Fibroblast of mammary gland (primary cell): Measurements from ENCODE around the gene PROCR.
"Not testable (repeated sequence)": the region's sequence is repeated elsewhere in the genome, so short reads cannot be mapped to it uniquely, and the experiment has no call there.

Source experiments
- DNase-seq: peaks from one replicate; pipeline ENCODE4 v3.0.0-alpha.2; 2010; ENCODE audit warnings: low read depth
- H3K4me3 ChIP-seq: 2 replicates; pipeline ENCODE4 v1.5.1; 2011; ENCODE audit warnings: low read depth, mild to moderate bottlenecking, low read length, moderate library complexity; ENCODE audit not compliant: control insufficient read depth
- CTCF ChIP-seq: conservative IDR thresholded peaks from 2 replicates; pipeline ENCODE4 v1.5.1; 2011; ENCODE audit warnings: low read depth, low read length, inconsistent platforms; ENCODE audit not compliant: control insufficient read depth, insufficient read depth

Gene PROCR

GRCh38 chr20:35146299-35146919, 25.5 kb upstream of the PROCR start:
- DNase-seq, result peak; percentile 19
- TF ChIP-seq CTCF, result no peak
- H3K4me3 ChIP-seq, result peak overlapping the region; percentile 96

- H3K4me3 ChIP-seq, result peak within 1 kb of the TSS; percentile 96
- peak; percentile 95 for DNase-seq
- no peak for TF ChIP-seq CTCF
Observed at GRCh38 chr20:35146920-35147574, 24.8 kb upstream of the PROCR start, which contains the start of gene EDEM2. EDEM2 (minus strand) TSS chr20:35147336; CDS start chr20:35147258, 78 bp downstream.

- peak overlapping the region; percentile 96 for H3K4me3 ChIP-seq
- DNase-seq, result not testable (repeated sequence)
Observed at GRCh38 chr20:35147575-35148071, 24.2 kb upstream of the PROCR start.

- H3K4me3 ChIP-seq, result no peak overlapping the region
- no peak for DNase-seq
- no peak for TF ChIP-seq CTCF
Observed at GRCh38 chr20:35150846-35151579, 20.9 kb upstream of the PROCR start.

- no peak for TF ChIP-seq CTCF
Observed at GRCh38 chr20:35151736-35152135, 20.1 kb upstream of the PROCR start.

GRCh38 chr20:35155936-35156335, 15.9 kb upstream of the PROCR start:
- no peak overlapping the region for H3K4me3 ChIP-seq
- no peak for TF ChIP-seq CTCF
- DNase-seq, result no peak

More at GRCh38 chr20:35151736-35152135, 20.1 kb upstream of the PROCR start:
- no peak overlapping the region for H3K4me3 ChIP-seq
- peak; percentile 90 for DNase-seq

GRCh38 chr20:35156978-35157377, 14.9 kb upstream of the PROCR start:
- no peak overlapping the region for H3K4me3 ChIP-seq
- no peak for DNase-seq
- no peak for TF ChIP-seq CTCF

- not testable (repeated sequence) for H3K4me3 ChIP-seq, DNase-seq
Observed at GRCh38 chr20:35160341-35160740, 11.5 kb upstream of the PROCR start.

- not testable (repeated sequence) for DNase-seq, H3K4me3 ChIP-seq
Observed at GRCh38 chr20:35164531-35164930, 7.3 kb upstream of the PROCR start.
